Hypothalamus (tissue), 51 donors: ENCODE results near the gene NET1.

Source experiments
- DNase-seq, 51 donors: peaks; one replicate each; lab custom pipeline; 2025; lab: John Stamatoyannopoulos, UW

Gene NET1

DNA sequence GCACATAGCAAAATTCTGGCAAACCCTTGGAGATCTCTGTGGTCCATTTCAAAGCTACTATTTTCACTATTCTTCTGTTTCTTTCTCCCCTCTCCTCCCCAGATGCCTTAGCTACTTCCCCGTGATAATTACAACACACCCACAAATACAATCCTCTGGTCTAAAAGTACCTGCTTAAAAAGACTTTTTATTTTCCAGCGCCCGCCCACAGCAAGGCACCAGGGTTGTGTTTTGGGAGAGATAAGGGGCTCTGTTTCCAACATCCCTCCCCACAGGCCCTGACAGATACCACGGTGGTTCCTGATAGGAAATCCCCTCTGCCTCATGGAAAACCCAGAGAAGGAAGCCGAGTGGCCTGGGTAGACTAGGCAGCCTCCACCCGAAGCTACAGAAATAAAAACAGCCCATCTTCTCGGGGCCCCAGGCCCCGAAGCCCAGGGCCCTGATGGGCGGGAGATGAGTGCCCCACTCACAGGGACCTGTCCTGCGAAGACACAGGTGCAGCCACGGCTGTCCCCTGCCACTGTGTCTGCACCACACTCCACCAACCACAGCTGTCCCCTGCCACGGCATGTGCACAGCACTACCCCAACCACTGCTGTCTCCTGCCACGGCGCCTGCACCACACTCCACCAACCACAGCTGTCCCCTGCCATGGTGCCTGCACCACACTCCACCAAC lies 67.3 kb downstream of the NET1 start:
- no peak for DNase-seq

- DNase-seq, result no peak
Measured at GRCh38 chr10:5480162-5480941, 68.0 kb downstream of the NET1 start.

- no peak for DNase-seq
Measured at GRCh38 chr10:5481121-5481520, 68.8 kb downstream of the NET1 start.

- no peak for DNase-seq
Measured at GRCh38 chr10:5482016-5482415, 69.7 kb downstream of the NET1 start.

DNA sequence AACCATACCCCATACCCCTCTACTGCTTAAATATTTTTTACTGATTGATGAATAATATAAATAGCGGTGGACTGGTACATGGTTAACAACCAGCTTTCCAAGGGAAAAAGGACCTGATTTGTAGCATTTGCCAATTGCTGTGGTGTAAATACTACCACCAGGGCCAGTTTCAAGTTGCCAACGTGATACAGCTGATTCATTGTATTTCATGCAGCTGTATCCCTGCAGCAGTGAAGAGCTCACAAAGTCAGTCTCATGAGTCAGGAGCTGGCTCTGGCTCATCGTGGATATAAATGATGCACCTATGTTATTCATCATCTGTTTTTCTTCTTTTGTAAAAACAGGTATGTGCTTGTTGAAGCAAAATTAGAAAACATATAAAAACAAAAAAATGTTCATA lies 71.8 kb downstream of the NET1 start:
- no peak for DNase-seq

GRCh38 chr10:5485290-5485689 lies 72.9 kb downstream of the NET1 start:
- DNase-seq, result no peak

GRCh38 chr10:5485948-5486852 lies 73.8 kb downstream of the NET1 start:
- DNase-seq, result no peak

- DNase-seq, result no peak
Measured at GRCh38 chr10:5486853-5487235, 74.5 kb downstream of the NET1 start.

GRCh38 chr10:5488272-5489161 lies 76.2 kb downstream of the NET1 start:
- DNase-seq, result no peak

DNA sequence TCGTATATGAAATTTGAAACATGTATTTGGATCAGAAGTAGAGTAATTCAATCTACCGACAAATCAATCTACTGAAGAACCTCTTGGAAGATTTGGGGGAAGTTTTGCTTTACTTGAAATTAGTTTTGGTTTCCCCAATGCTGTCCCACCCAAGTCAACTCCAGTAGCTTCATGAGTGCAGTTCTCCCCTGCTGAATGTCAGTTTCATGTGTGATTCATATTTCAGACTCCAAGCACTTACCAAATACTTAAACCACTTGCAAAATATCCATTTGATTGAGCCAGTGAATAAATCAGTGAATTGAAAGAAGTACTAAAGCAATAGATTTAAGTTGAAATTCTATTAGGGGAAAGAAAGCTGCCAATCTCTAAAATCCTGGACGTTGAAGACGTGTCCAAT lies 77.7 kb downstream of the NET1 start:
- DNase-seq, result no peak

GRCh38 chr10:5490698-5491464 lies 78.5 kb downstream of the NET1 start:
- DNase-seq, result no peak

DNA sequence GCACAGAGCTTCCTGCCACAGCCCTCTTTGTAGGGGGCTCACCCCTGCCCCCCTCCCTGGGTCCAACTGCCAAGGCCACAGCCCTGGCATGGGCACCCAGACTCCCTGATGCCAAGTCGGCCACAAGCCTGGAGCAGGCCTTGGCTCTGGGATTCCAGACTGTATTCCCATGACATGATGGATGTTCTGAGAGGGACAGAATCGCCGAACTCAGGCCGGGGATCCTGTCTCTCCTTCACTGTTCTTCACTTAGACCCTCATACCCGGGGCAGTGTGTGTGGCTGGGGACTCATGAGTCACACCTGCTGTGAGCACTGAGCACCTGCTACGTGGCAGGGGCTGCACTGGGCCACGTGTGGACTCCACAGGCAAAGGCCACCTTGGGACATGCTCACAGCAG lies 79.1 kb downstream of the NET1 start:
- DNase-seq, result no peak

GRCh38 chr10:5492322-5492855 lies 80.0 kb downstream of the NET1 start:
- DNase-seq, result no peak

- no peak for DNase-seq
Measured at GRCh38 chr10:5492929-5493576, 80.7 kb downstream of the NET1 start.

- no peak for DNase-seq
Measured at GRCh38 chr10:5493691-5494090, 81.3 kb downstream of the NET1 start.

DNA sequence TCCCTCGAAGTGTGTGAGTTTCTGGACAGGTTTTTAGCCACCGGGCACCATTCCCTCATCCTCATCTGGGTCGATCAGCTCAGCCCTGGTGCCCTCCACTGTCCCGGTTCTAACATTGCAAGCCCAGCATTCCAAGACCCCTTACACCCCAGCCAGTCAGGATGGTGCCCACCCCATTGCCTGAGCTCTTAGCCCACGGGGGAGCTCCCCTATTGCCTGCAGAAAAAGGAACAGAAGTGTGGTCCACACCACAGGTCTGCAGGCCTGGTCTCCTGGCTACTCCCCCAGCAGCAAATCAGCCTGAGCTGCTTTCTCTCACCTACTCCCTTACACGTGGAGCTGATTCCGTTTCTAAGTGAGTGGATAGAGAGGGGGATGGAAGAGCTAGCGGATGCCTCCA lies 82.3 kb downstream of the NET1 start:
- DNase-seq, result no peak

GRCh38 chr10:5496261-5497250 lies 84.2 kb downstream of the NET1 start:
- no peak for DNase-seq

GRCh38 chr10:5497289-5497688 lies 84.9 kb downstream of the NET1 start:
- no peak for DNase-seq
